Right kidney (tissue), 1 donor: ENCODE data around the gene NDUFB10.

ENCODE experiments used
- DNase-seq: peaks from one replicate; pipeline ENCODE4 v3.0.0-alpha.2; 2016

The NDUFB10 gene

DNA sequence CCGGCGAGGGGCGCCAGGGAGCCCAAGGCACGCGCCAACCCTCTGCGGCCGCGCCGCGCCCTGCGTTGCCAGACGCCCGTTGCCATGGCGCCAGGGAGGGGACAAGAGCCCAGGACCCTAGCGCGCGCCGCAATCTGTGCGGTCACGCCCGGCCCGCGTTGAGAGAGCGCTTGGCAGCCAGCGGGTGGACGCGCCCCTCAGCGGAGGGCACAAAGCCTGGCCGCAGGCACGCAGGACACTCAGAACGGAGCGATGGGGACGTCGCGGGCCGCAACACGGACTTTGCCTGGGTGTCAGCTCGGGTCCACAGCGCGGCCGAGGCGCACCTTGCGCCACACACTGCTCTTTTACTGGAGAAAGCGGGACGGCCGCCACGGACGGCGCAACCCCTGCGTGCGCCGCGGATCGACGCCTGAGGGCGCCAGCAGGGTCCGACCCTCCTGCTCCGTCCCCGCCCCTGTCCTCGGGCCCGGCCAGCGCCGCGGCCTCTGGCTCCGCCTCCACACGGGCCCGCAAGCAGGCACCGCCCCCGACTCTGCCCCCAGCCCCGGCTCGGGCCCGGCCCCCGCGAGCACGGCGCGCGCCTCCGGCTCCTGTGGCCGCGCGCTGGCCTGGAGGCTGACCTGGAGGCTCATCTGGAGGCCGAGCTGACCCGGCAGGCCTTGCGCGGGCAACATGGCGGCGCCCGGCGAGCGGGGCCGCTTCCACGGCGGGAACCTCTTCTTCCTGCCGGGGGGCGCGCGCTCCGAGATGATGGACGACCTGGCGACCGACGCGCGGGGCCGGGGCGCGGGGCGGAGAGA lies 24.4 kb downstream of the NDUFB10 start, which contains the start of gene GFER:
Gene GFER (plus strand): TSS at position 650 of the 803 bp plus-strand sequence. CDS start 26 bp downstream, at position 676.
- peak; percentile 91 for DNase-seq

DNA sequence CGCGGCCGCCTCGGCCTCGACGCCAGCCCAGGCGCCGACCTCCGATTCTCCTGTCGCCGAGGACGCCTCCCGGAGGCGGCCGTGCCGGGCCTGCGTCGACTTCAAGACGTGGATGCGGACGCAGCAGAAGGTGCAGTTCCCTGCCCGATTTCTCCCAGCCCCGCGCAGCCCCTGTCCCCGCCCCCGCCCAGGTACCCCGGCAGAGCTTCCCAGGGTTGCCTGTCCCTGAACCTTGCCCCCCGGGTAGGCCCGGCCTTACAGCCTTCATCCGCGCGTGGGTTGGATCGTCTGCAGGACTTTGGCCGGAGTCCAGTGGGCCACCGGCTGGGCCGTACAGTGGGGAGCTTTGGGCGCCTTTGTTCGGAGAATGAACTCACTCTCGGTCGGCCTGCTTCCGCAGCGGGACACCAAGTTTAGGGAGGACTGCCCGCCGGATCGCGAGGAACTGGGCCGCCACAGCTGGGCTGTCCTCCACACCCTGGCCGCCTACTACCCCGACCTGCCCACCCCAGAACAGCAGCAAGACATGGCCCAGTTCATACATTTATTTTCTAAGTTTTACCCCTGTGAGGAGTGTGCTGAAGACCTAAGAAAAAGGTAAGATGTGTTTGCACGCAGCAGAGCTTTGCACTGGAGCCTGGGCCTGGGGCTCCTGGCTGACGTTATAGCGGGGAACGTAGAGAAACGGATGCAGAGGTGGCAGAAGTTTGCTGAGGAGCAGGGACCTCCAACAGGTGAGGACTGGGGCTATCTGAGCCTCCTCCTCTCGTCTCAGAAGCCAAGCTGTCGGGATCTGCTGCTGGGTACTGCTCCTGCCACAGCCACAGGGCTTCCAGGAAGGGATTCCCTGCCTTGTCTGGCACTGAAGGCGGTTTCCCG lies 25.2 kb downstream of the NDUFB10 start:
- peak; percentile 54 for DNase-seq

GRCh38 chr16:1985466-1986150 lies 26.3 kb downstream of the NDUFB10 start:
- DNase-seq: no peak

GRCh38 chr16:1987198-1987597 lies 27.9 kb downstream of the NDUFB10 start:
- no peak for DNase-seq

- no peak for DNase-seq
Measured at GRCh38 chr16:1989209-1990100, 30.1 kb downstream of the NDUFB10 start, which contains the start of gene SYNGR3. Gene SYNGR3 (plus strand): TSS chr16:1989970. CDS start chr16:1990103, 133 bp downstream.

DNA sequence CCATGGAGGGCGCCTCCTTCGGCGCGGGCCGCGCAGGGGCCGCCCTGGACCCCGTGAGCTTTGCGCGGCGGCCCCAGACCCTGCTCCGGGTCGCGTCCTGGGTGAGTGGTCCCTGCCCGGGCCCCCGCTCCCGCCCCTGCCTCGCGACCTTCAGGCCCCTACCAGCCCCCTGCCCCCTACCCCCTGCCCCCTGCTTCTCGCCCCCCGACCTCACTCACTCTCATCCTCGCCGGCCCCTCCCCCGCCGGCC lies 30.7 kb downstream of the NDUFB10 start:
- no peak for DNase-seq

DNA sequence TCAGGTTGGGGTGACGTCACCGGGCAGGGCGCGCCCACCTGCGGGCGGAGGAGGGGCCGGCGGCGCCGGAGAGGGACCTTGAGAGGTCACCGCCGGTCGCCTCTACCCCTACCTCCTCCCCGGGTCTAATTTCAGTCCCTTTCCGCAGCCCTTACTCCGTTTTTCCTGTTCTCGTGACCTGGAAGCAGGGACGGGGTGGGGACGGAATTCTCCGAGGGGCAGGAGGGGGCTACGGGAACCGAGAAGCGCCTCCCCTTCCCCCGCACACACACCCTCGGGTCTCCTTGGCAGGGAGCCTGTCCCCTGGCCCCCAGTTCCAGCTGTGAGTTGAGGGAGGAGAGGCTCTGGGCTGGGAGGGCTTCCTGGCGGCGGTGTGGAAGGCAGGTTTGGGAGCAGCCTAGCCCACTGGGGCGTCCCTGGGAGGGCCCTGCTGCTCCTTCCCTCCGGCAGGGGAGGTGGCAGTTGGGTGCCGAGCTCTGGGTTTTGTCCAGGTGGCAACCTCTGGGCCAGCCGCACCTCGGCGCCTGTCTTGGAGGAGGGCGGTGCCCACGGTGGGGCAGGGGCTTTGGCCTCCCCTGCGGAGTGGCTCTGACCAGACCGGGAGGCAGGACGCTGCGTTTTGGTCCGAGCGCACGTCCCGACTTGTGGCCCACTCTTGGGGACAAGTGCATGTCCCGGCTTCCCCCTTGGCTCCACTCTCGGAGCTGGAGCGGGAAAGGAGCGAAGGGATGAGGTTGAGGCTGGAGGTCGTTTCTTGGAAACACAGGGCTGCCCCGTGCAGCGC lies 31.2 kb downstream of the NDUFB10 start:
- peak; percentile 56 for DNase-seq

DNA sequence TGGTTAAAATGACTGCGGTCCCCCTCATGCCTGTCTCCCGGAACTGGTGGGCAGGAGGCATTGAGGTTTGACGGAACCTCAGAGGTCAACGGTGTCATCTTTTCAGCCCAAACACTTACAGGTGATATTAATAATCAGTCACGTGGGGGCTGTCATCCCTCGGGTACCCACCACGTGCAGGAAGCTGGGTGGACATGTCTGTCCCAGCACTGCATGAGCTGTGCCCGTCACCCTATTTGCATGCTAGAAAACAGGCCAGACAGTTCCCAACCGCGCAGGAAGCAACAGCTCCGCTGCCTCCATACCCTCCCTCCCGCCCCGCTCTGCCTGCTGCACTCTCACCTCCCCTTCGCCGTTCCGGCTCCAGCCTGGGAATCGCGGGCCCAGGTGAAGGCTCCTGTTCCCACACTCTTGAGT lies 31.8 kb downstream of the NDUFB10 start:
- peak; percentile 48 for DNase-seq

- DNase-seq: no peak
Measured at GRCh38 chr16:1991588-1991947, 32.2 kb downstream of the NDUFB10 start.

DNA sequence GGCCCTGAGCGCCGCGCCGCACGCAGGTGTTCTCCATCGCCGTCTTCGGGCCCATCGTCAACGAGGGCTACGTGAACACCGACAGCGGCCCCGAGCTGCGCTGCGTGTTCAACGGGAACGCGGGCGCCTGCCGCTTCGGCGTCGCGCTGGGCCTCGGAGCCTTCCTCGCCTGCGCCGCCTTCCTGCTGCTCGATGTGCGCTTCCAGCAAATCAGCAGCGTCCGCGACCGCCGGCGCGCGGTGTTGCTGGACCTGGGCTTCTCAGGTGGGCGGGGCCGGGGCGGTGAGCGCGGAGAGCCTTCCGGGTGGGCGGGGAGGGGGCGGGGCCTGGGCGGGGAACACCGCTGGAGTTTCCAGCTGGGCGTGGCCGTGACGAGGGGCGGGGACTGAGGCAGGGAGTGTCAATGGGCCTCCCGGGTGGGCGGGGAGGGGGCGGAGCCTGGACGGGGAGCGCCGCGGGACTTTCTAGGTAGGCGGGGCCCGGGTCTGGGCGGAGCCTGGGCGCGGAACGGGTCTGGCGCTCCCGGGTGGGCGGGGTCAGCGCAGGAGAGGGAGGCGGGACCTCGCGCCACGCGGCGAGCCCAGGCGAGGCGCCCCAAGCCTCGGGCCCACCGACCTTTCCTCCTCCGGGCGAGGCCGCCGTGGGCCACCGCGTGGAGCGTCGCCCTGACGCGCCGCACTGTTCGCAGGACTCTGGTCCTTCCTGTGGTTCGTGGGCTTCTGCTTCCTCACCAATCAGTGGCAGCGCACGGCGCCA lies 32.8 kb downstream of the NDUFB10 start:
- peak; percentile 78 for DNase-seq

GRCh38 chr16:1992704-1993317 lies 33.5 kb downstream of the NDUFB10 start:
- DNase-seq: peak; percentile 35

DNA sequence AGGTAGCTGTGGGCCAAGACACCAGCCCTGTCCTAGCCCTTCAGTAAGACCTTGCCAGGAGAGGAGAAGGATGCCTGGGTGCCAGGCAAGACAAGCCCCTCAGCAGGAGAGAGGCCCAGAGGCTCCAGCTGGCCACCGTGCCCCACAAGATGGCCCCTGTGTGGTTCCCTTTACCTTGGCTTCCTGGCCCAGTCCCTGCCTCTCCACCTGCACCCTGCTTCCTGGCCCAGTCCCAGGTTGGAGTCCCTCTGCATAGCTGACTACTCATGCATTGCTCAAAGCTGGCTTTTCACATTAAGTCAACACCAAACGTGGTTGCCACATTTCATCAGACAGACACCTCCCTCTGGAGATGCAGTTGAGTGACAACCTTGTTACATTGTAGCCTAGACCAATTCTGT lies 34.4 kb downstream of the NDUFB10 start:
- DNase-seq: peak; percentile 25

DNA sequence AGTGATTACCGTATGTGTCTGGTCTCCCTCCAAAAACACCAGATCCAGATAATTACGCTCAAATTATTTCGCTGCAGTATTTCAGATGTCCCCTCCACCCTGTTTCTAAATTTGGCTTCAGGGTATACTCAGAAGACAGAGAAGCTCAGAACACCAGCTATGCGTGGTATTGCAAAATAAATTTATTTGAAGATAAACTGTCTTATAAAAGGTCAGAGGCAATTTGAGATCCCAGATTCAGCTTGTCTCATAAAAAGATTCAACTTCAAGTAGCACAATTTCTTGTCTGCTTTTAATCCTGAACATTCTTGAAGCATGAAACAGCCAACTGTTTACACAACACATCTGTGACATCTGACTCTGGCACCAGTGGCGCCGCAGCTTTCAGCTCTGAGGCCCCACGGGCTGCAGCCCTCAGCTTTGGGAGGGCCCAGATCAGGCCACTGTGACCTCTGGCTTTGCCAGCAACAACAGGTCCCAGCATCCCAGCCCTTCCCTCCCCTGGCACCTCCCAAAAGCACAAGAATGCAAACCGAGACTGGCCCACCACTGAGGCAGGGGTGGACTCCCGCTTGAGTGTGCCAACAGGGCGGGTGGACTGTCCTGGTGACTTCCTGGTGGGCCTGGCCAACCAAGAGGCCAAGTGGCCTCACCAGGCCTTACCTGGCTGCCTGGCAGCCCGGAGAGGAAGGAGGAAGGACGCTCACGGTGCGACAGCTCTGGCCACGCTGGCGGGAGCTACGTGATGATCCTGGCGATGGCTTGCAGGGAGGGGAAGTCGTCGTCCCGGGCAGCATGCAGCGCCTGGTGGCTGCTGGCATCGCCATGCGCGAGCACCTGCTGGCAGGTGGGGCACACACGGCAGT lies 38.4 kb downstream of the NDUFB10 start:
- DNase-seq: no peak

- DNase-seq: no peak
Measured at GRCh38 chr16:1998360-1998835, 39.1 kb downstream of the NDUFB10 start.

GRCh38 chr16:1998852-1999801 lies 39.8 kb downstream of the NDUFB10 start:
- no peak for DNase-seq

- DNase-seq: no peak
Measured at GRCh38 chr16:1999866-2000514, 40.7 kb downstream of the NDUFB10 start.

GRCh38 chr16:2001035-2001434 lies 41.7 kb downstream of the NDUFB10 start:
- DNase-seq: no peak
